Skeletal muscle cell (primary cell): Measurements from ENCODE around the gene PHB1.

ENCODE experiments used
- DNase-seq: peaks from one replicate; pipeline ENCODE4 v3.0.0-alpha.2; 2010; ENCODE audit warnings: low read depth
- H3K4me3 ChIP-seq: 2 replicates; pipeline ENCODE4 v1.5.1; 2011; ENCODE audit warnings: low read depth, mild to moderate bottlenecking, control low read depth, low read length, moderate library complexity

The PHB1 gene

DNA sequence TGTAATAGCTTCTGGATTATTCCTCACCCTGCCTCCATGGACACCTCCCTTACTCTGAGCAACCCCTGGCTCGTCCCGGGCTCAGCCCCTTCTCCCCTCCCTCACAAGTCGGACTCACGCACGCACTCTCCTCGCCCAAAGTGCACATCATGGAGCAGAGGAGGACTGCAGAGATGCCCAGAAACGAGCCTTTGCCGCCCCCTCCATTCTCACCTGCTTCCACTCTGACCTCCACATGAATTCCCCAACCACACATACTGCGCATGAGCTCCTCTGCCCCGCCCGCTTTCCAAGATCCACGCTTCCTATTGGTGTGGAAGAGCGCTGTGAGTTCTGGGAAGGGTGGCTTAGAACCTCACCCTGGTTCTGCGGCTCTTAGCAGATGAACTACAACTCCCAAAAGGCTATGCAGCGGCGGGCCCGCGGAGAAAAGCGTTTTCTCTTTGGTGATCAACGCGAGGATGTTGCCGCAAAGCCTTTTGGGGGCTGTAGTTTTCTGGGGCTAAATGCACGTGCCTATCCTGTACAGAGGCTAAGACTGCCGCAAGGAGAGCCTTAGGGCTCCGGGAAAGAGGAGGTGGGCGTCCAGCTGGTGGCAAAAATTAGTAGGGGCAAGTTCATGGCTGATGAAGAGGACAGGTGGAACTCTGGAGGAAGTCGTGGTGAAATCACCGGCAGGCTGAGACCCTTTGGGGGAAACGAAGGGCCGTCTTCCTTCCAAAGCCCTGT is at the start of gene PHB1:
Gene PHB1, minus strand, starts transcription at position 261 of the 729 bp plus-strand sequence. CDS start 1,618 bp downstream, outside the sequence.
- DNase-seq = peak; percentile 88
- peak within 1 kb of the TSS; percentile 65 for H3K4me3 ChIP-seq

DNA sequence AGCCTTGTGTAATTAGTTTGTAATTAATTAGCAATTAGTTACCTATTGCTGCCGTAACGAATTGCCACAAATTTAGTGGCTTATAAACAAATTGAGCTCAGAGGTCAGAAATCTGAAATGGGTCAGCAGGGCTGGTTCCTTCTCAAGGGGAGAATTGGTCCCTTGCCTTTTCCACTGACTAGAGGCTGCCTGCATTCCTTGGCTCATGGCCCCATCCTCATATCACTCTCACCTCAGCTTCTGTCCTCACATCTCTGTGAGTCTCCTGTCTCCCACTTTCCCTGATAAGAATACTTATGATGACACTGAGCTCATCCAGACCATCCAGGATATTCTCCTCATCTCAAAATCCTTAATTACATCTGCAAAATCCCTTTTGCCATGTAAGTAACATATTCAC is 49.4 kb upstream of the PHB1 start:
- no peak for DNase-seq
- H3K4me3 ChIP-seq = no peak overlapping the region

GRCh38 chr17:49461580-49461979 is 46.9 kb upstream of the PHB1 start:
- H3K4me3 ChIP-seq = no peak overlapping the region
- DNase-seq = no peak

DNA sequence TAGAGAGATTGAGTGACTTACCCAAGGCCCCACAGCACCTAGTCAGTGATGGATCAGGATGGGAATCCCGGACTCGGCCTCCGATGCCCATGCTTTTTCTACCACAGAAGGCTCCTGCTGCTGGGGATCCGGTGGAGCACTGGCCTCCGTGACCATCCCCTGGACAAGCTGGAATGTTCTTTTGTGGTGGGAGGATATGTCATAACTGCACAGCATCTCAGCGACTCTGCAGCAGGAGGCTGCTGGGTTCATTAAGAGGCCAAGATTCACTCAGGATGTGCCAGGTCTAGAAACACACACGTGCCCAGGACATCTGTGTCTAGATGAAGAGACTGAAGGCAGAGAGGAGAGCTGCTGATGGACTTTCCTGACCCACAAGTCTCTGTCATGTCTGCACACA is 45.7 kb upstream of the PHB1 start:
- no peak for DNase-seq

DNA sequence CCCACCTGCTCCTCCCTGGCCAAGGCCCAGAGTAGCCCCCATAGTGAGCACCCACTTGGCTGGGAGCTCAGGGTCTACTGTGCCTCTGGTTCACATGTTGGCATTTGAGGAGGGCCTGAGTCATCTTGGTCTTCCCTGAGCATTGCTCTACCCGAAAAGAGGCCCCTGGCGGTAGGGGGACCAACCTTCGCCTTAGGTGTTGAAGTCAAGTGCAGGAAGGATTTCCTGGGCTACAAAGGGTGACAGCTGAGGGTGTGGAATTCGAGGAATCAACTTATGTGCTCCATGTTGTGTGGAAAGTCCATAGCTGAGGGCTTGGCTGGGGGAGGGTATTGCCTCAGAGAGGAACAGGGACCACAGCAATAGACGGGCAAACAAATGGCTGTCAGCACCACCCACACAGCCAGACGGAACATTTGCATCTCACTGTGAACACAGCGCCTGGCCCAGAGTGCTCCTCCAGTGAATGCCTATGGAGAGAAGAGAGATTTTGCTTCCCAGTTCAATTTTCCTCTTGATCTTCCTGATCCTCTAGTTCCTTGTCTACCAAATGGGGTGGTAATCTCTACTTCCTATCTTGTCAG is 44.8 kb upstream of the PHB1 start:
- no peak for DNase-seq
- H3K4me3 ChIP-seq = no peak overlapping the region

More for the DNA sequence above, 45.7 kb upstream of the PHB1 start:
- no peak overlapping the region for H3K4me3 ChIP-seq

DNA sequence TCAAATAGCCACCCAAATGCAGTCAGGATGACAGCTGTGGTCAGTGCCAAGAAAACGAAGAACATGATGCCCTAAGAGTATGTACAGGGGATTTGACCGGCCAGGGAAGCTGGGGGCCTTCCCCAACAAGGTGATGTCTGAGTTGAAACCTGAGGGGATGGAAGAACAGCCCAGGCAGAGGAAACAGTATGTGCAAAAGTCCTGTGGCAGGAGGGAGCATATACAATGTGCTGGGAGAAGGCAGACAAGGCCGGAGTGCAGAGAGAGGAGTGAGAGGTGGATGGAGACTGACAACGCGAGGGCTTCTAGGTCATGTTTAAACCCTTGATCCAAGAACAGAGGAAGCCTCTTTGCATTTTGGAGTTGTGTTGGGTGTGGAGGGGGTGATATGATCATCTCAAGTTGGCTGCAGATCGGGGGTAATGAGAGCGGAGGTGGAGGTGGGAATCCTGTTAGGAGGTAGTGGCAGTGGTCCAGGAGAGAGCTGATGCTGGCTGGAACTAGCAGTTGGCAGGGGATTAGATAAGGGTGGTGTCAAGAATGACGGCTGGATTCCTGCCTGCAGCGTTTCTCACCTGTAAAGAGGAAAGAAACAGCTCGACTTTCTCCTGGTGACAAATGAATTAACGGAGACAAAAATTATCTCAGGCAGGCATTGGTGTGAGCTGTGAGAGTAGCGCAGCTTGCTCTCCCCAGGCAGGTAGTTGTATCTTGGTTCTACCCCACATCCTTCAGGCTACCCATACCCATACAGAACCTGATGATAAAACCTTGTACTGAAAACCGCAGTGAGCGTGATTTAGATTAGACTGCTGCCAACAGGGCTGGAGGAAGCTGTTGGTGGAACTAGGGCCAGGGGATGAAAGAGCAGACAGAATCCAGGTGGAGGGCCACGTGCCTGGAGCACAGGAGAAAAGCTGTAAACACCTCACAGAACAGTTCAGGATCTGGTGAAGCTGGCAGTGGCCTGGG is 43.2 kb upstream of the PHB1 start:
- no peak for DNase-seq
- H3K4me3 ChIP-seq = no peak overlapping the region

- DNase-seq = peak; percentile 75
- H3K4me3 ChIP-seq = no peak overlapping the region
These were observed 41.7 kb upstream of the PHB1 start for GRCh38 chr17:49456183-49456965.

GRCh38 chr17:49455272-49455861 is 40.7 kb upstream of the PHB1 start:
- no peak overlapping the region for H3K4me3 ChIP-seq
- DNase-seq = no peak

GRCh38 chr17:49454050-49454449 is 39.4 kb upstream of the PHB1 start:
- DNase-seq = no peak
- no peak overlapping the region for H3K4me3 ChIP-seq

- H3K4me3 ChIP-seq = no peak overlapping the region
- DNase-seq = no peak
These were observed 38.0 kb upstream of the PHB1 start for GRCh38 chr17:49452661-49453060.

DNA sequence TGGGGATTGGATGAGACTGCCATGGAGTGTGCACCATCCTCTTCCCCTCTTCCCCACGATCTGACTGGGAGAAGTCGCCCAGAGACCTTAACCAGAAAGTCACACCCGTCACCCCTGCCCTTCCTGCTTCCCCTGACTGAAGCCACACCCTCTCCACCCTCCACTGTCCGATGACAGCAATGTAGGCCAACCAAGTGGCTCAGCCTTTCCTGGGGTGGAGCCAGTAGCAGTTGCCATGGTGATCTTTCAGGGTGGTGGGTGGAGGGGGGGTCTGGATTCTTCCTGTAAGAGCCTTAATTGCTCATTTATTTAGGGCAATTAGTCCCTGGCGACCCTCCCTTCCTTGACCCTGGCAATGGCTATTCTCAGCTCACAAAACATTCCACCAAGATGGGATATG is 37.5 kb upstream of the PHB1 start:
- no peak for DNase-seq
- H3K4me3 ChIP-seq = no peak overlapping the region

DNA sequence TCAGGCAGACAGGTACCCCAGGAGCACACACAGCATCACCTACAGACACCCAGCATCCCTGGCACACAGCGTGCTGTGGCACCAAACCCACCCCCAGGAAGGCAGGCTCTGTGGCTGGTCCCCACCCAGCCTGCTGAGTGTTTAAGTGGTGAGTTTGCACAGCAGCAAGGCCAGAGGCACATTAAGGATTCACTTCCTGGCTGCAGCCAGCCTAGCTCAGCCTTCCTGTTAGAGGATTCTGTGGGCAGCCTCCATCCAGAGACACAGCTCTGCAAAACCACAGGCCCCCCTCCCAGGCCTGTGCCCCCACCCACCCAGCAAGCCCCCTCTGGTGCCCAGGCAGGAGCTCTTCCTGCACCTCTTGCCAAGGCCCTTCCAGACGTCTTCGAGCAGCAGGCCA is 36.1 kb upstream of the PHB1 start:
- no peak overlapping the region for H3K4me3 ChIP-seq
- no peak for DNase-seq

GRCh38 chr17:49450181-49450580 is 35.5 kb upstream of the PHB1 start:
- no peak for DNase-seq
- no peak overlapping the region for H3K4me3 ChIP-seq

DNA sequence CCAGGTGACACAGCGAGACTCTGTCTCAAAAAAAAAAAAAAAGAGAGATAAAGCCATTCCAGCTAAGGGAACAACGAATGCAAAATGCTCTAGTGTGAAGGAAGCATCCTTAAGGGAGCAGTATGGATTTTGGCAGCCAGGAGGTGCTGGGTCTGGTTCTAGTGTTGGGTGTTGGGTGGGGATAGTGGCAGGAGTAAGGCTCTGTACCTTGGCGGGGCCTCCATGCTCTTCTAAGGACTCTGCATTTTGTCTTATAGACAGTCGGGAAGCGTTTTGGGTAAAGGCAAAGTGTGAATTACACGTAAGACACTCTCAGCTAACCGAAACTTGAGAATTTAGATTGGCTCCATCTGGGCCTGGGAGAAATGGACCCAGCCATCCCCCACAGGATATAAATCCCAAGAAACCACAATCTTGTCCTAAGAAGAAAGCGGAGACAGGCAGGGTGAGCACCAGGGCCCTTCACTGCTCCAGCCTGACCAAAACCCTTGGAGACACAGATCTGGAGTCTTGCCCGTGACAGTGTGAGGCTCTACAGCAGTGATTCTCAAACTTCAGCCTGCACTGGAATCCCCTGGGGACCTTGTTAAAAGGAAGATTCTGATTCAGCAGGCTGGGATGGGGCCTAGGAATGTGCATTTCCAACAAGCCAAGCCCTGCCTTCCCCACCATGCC is 33.1 kb upstream of the PHB1 start:
- DNase-seq = no peak
- no peak overlapping the region for H3K4me3 ChIP-seq

DNA sequence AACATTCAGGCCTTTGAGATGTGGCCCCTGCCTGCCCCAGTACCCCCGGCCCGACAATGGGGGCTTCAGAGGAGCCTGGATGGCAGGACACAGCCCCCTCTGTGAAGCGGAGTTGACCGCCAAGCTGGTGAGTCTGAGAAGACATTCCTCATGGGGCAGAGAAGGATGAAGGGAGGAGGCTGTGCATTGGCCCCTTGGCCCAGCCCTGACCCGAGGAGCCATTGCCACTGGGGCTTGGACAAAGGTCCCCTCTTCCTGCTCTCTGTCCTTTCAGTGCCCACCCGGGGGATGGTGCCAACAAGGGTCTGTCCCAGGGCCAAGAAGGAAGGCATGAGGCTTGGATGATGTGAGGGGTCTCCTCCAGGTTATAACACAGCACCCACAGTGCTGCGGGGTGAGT is 30.9 kb upstream of the PHB1 start:
- H3K4me3 ChIP-seq = no peak overlapping the region
- no peak for DNase-seq

GRCh38 chr17:49444384-49444783 is 29.7 kb upstream of the PHB1 start:
- H3K4me3 ChIP-seq = no peak overlapping the region
- no peak for DNase-seq

DNA sequence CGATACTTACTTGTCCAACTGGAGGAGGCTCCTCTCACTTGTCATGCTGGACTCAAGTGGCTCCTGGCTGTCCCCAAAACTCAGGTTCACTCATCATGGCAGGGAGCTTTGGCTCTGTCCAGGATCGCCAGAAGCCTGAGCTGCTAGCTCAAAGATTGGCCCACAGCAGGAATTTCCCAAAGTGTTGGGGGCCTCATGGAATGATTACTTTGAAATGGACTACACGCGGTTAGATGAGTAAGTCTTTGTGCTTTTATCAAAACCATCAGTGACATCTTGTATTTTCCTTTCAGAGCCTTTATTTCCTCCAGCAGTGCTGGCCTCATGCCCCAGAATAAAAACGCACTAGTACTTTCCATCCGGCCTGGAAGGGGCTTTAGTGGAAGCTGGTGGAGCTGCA is 29.2 kb upstream of the PHB1 start:
- DNase-seq = no peak
- H3K4me3 ChIP-seq = no peak overlapping the region

- H3K4me3 ChIP-seq = no peak overlapping the region
- no peak for DNase-seq
These were observed 27.4 kb upstream of the PHB1 start for GRCh38 chr17:49442041-49442440.

DNA sequence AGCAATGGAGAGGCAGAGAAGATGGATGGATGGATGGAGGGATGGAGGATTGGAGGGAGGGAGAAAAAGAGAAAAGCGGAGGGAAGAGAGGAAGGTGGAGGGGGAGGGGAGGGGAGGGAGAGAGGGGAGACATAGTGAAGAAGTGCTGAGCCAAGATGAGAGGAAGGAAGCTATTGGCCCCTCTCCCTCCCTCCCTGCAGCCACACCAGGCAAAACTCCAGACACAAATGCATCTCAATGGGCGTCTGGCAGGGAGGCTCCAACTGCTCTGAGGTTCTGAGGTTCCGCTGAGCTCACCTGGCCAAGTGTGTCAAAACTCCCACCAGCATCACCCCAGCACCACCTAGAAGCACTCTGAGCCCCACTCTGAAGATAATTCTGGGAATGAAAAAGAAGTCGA is 26.9 kb upstream of the PHB1 start:
- no peak overlapping the region for H3K4me3 ChIP-seq
- no peak for DNase-seq
